GM12864 (cell line): ENCODE results near the gene POLR1E.

Experiments used
- DNase-seq: peaks from one replicate; pipeline ENCODE4 v3.0.0-alpha.2; 2011; ENCODE audit warnings: low read depth
- H3K4me3 ChIP-seq: 2 replicates; pipeline ENCODE4 v1.5.1; 2011; ENCODE audit warnings: mild to moderate bottlenecking, low read depth, low read length, control low read depth
- CTCF ChIP-seq: IDR thresholded peaks from 2 replicates; pipeline ENCODE4 v1.5.1; 2011; ENCODE audit warnings: low read depth, mild to moderate bottlenecking, moderate library complexity, low read length, control low read depth, inconsistent platforms; ENCODE audit errors: missing control alignments

Gene POLR1E

GRCh38 chr9:37549527-37549926, 63.8 kb downstream of the POLR1E start:
- no peak for TF ChIP-seq CTCF
- DNase-seq: no peak
- no peak overlapping the region for H3K4me3 ChIP-seq

- no peak for TF ChIP-seq CTCF
- H3K4me3 ChIP-seq: no peak overlapping the region
- no peak for DNase-seq
Observed at GRCh38 chr9:37550781-37551180, 65.0 kb downstream of the POLR1E start.

DNA sequence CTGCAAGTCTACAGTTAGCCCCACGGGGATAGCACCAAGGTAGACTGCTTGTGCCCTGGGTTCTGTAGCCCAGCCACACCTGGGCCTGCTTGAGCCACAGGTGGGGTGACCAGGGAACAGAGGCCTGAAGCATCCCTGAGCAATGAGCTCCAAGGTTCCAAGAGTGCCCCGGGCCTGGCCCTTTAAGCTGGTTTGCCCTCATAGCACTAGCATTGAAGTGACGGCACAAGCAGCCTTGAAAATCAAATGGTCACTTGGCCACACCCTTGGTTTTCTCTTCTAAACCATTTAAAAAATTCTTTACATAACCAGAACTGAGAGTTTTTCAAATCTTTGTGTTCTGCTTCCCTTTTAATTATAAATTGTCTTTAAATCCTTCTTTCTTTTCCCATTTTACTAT, 65.7 kb downstream of the POLR1E start:
- no peak for DNase-seq
- no peak overlapping the region for H3K4me3 ChIP-seq
- no peak for TF ChIP-seq CTCF

DNA sequence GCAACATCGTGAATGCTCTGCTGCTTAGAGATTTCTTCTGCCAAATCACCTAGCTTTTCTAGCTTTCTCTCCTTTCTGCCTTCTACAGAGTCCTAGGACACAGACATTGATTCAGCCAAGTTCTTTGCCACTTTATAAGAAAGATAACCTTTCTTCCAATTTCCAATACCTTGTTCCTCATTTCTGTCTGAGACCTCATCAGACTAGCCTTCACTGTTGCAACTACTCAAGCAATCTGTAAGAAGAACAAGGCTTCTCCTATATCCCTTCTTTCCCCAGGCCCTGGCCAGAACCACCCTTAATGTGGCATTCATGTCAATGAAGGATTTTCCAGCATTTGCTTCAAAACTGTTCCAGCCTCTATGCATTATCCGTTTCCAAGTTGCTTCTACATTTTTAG, 66.1 kb downstream of the POLR1E start:
- no peak overlapping the region for H3K4me3 ChIP-seq
- TF ChIP-seq CTCF: no peak
- no peak for DNase-seq
